Osteocyte (in vitro differentiated cells): ENCODE data around the gene SMU1. TPM values are rescaled to one million over a fixed set of nuclear protein-coding genes. Genes with fewer than 3 reads are reported as not detected.

Experiments
- DNase-seq: peaks from one replicate; pipeline ENCODE4 v3.0.0; 2021; ENCODE audit warnings: mixed read lengths; ENCODE audit not compliant: unreplicated experiment; ENCODE audit errors: extremely low spot score
- H3K27ac Mint-ChIP-seq: one replicate; pipeline ENCODE4 v1.8.0; 2021; ENCODE audit warnings: mild to moderate bottlenecking, mixed read lengths; ENCODE audit not compliant: unreplicated experiment
- H3K27me3 Mint-ChIP-seq: one replicate; pipeline ENCODE4 v1.8.0; 2021; ENCODE audit warnings: mixed read lengths; ENCODE audit not compliant: unreplicated experiment
- H3K36me3 Mint-ChIP-seq: one replicate; pipeline ENCODE4 v1.8.0; 2021; ENCODE audit warnings: mixed read lengths; ENCODE audit not compliant: unreplicated experiment
- H3K4me1 Mint-ChIP-seq: one replicate; pipeline ENCODE4 v1.8.0; 2021; ENCODE audit warnings: mixed read lengths; ENCODE audit not compliant: unreplicated experiment
- H3K4me3 Mint-ChIP-seq: one replicate; pipeline ENCODE4 v1.8.0; 2021; ENCODE audit warnings: mild to moderate bottlenecking, moderate library complexity, mixed read lengths; ENCODE audit not compliant: unreplicated experiment
- H3K9me3 Mint-ChIP-seq: one replicate; pipeline ENCODE4 v1.8.0; 2021; ENCODE audit warnings: mixed read lengths; ENCODE audit not compliant: unreplicated experiment
- CTCF ChIP-seq: fragments of 200-600 bp; sonication (generic); IDR thresholded peaks from 2 replicates; pipeline ENCODE4 v1.5.0; 2021; ENCODE audit warnings: antibody characterized with exemption, mild to moderate bottlenecking, moderate library complexity
- total RNA-seq: library from RNA; stranded (reverse); gene quantifications from 2 replicates; pipeline ENCODE4 v1.2.1, GENCODE V29; 2021

SMU1 gene
- total RNA-seq, 1 donor from 2014 or later = 23.0 TPM

- Mint-ChIP-seq H3K4me1 (peaks cover 63% of the 10 kb centered on the region), H3K36me3 (peaks cover 7% of the 10 kb centered on the region), H3K27me3 (no peaks in the 10 kb centered on the region), H3K27ac (peak overlapping the region; percentile 85), H3K4me3 (no peak overlapping the region), H3K9me3 (no peaks in the 10 kb centered on the region)
- no peak for DNase-seq
- TF ChIP-seq CTCF = no peak
Observed at GRCh38 chr9:33106372-33106771, 29.9 kb upstream of the SMU1 start.

- no peaks in the 10 kb centered on the region for H3K9me3 Mint-ChIP-seq
- H3K4me3 Mint-ChIP-seq = no peak overlapping the region
Observed at GRCh38 chr9:33105959-33106358, 29.5 kb upstream of the SMU1 start.

GRCh38 chr9:33105504-33105903 lies 29.0 kb upstream of the SMU1 start:
- peaks cover 3% of the 10 kb centered on the region for H3K36me3 Mint-ChIP-seq
- H3K27ac Mint-ChIP-seq = peak overlapping the region; percentile 85
- no peaks in the 10 kb centered on the region for H3K27me3 Mint-ChIP-seq
- no peaks in the 10 kb centered on the region for H3K9me3 Mint-ChIP-seq
- TF ChIP-seq CTCF = no peak
- H3K4me3 Mint-ChIP-seq = no peak overlapping the region
- no peak for DNase-seq
- peaks cover 68% of the 10 kb centered on the region for H3K4me1 Mint-ChIP-seq

More at GRCh38 chr9:33105959-33106358, 29.5 kb upstream of the SMU1 start:
- no peak for DNase-seq
- peak overlapping the region; percentile 85 for H3K27ac Mint-ChIP-seq
- TF ChIP-seq CTCF = no peak
- H3K36me3 Mint-ChIP-seq = peaks cover 4% of the 10 kb centered on the region
- H3K27me3 Mint-ChIP-seq = no peaks in the 10 kb centered on the region
- peaks cover 67% of the 10 kb centered on the region for H3K4me1 Mint-ChIP-seq

DNA sequence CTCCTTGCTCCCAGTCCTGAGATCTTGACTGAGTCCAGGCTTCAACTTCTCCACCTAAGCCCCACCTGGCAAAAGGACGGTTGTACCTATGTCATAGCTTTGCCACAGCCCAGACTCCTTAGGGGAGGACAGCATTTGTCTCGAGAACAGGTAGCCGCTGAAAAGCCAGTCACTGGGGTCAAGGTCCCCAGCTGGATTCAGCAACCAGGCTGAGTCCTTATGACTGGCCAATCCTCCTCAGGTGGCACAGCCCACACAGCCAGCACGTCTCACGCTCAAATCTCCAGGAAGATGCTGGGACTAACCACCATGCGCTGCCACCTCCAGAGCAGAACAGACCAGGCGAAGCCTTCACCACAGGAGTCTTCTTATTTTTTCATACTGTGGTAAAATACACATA lies 27.9 kb upstream of the SMU1 start:
- TF ChIP-seq CTCF = no peak
- Mint-ChIP-seq H3K4me1 (peaks cover 68% of the 10 kb centered on the region), H3K27me3 (no peaks in the 10 kb centered on the region), H3K9me3 (no peaks in the 10 kb centered on the region), H3K36me3 (peaks cover 3% of the 10 kb centered on the region), H3K27ac (peak overlapping the region; percentile 24), H3K4me3 (no peak overlapping the region)
- DNase-seq = no peak

GRCh38 chr9:33103501-33104281 lies 27.2 kb upstream of the SMU1 start:
- no peak overlapping the region for H3K4me3 Mint-ChIP-seq
- no peaks in the 10 kb centered on the region for H3K9me3 Mint-ChIP-seq
- H3K27me3 Mint-ChIP-seq = no peaks in the 10 kb centered on the region

More at GRCh38 chr9:33103501-33104281, 27.2 kb upstream of the SMU1 start:
- Mint-ChIP-seq H3K27ac (peak overlapping the region; percentile 24), H3K4me1 (peaks cover 68% of the 10 kb centered on the region), H3K36me3 (no peaks in the 10 kb centered on the region)
- TF ChIP-seq CTCF = no peak
- peak; percentile 78 for DNase-seq
